Stomach (tissue), 9 donors: Measurements from ENCODE around the gene NUP160. TPM values are rescaled to one million over a fixed set of nuclear protein-coding genes. Genes with fewer than 3 reads are reported as not detected.
"Not testable (repeated sequence)": the region's sequence is repeated elsewhere in the genome, so short reads cannot be mapped to it uniquely, and the experiment has no call there.

ENCODE experiments used
- DNase-seq, 2 donors: peaks; one replicate each; pipeline versions ENCODE4 v3.0.0 to v3.0.0-alpha.2; 2013 to 2019
- H3K27ac ChIP-seq, 5 donors: fragments of 200-600 bp in 4 of 5; sonication (generic) in 4 of 5; one replicate each; pipeline ENCODE4 v1.5.1; 2013 to 2019; ENCODE audit warnings: mild to moderate bottlenecking in 1 of 5, moderate library complexity in 1 of 5
- H3K27me3 ChIP-seq, 3 donors: fragments of 200-600 bp; sonication (generic); one replicate each; pipeline ENCODE4 v1.5.1; 2017 to 2019; ENCODE audit warnings: mixed run types in 1 of 3
- H3K36me3 ChIP-seq, 4 donors: fragments of 200-600 bp; sonication (generic); 1 replicate in 3 of 4; 2 replicates in 1 of 4; pipeline ENCODE4 v1.5.1; 2016 to 2019
- H3K4me1 ChIP-seq, 4 donors: fragments of 200-600 bp; sonication (generic); one replicate each; pipeline ENCODE4 v1.5.1; 2016 to 2019
- H3K4me3 ChIP-seq, 4 donors: fragments of 200-600 bp; sonication (generic) in 3 of 4; one replicate each; pipeline ENCODE4 v1.5.1; 2016 to 2019; ENCODE audit warnings: mild to moderate bottlenecking in 1 of 4
- H3K9me3 ChIP-seq, 4 donors: fragments of 200-600 bp; sonication (generic); one replicate each; pipeline ENCODE4 v1.5.1; 2016 to 2019
- EP300 ChIP-seq: sonication (generic); formaldehyde crosslinking; IDR thresholded peaks from one replicate; pipeline ENCODE4 v1.6.1; 2017; ENCODE audit warnings: antibody characterized with exemption
- POLR2A ChIP-seq, 4 donors: fragments of 450-650 bp; IDR thresholded peaks; one replicate each; pipeline ENCODE4 v1.6.1; 2016; ENCODE audit warnings: antibody characterized with exemption in 4 of 4, control low read depth in 2 of 4, mild to moderate bottlenecking in 1 of 4, moderate library complexity in 1 of 4
- POLR2AphosphoS5 ChIP-seq, 3 donors: sonication (generic); formaldehyde crosslinking; IDR thresholded peaks; one replicate each; pipeline ENCODE4 v1.6.1; 2016; ENCODE audit warnings: antibody characterized with exemption in 3 of 3
- WGBS, 5 donors: extraction: QIAGEN DNeasy Blood & Tissue Kit in 3 of 5; methylation state at CpG; one replicate each; pipeline versions ENCODE4 v1.1.5 to v1.1.7; 2013 to 2018; 5-methylcytosine and 5-hydroxymethylcytosine counted together
- intact Hi-C: fragments of 100-400 bp; cut with DNase I; formaldehyde crosslinking; loops from one replicate; pipeline ENCODE4 v1.15.1; 2023; ENCODE audit warnings: low total_unique reads
- polyA plus RNA-seq, 3 donors: library from polyadenylated mRNA; stranded (reverse); fragments of 200-250 nt; gene quantifications; one replicate each; pipeline ENCODE4 v1.2.3, GENCODE V29; 2013
- total RNA-seq, 5 donors: library from RNA; depleted of rRNA; stranded (reverse); fragments of >200 nt; gene quantifications; one replicate each; pipeline versions ENCODE4 v1.1.0 to v1.2.3, GENCODE V29; 2014 to 2016
- TF ChIP-seq, protein P1 (sequence below), 7 experiments: fragments of 450-650 bp in 4 of 7; fragments of 200-600 bp in 3 of 7; sonication (generic) in 3 of 7; IDR thresholded peaks; one replicate each; pipeline ENCODE4 v1.5.1; 2016 to 2019; ENCODE audit warnings: antibody characterized with exemption in 7 of 7, control low read depth in 2 of 7, mild to moderate bottlenecking in 1 of 7
- donor health status: healthy with polysubstance abuse.
- donor health status: Bipolar disorder and iron deficiency.
- donor health status: healthy.

The NUP160 gene
- total and polyA plus RNA-seq, 8 donors, result 7.9 to 77.5 (median 12.0) TPM

DNA sequence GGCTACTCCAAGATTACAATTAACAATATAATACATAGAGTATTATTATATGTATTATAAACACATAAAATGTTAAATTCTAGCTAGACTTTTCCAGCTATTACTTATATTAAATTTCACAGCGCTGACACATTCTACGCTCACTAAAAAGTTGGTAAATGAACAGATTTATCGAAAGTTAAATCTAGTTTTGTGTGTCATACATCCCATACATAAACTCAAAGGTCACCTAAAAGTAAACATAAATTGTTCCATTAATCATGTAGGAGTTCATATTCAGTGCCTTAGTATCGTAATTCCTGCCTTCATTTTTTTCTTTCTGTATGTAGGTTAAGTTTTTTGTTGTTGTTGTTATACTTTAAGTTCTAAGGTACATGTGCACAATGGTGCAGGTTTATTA, 91.9 kb downstream of the NUP160 start:
- Histone ChIP-seq H3K36me3 (peaks cover 72 to 100% (median 98%) of the 10 kb centered on the region in 4 donors), H3K4me1 (peaks cover 0 to 4% (median 0%) of the 10 kb centered on the region in 4 donors), H3K9me3 (no peaks in the 10 kb centered on the region), H3K27ac (no peak overlapping the region), H3K4me3 (no peak overlapping the region), H3K27me3 (no peaks in the 10 kb centered on the region)
- no peak for DNase-seq
- TF ChIP-seq POLR2AphosphoS5 (IDR thresholded peaks at IDR 0.05) (no peak), POLR2A (IDR thresholded peaks at IDR 0.05) (no peak), EP300 (no peak)
- 82 to 90% (median 86%) methylated on average over 4 of the region's 4 CpGs for WGBS, 5 donors
- intact Hi-C loops, result no loop called here

- no peaks in the 10 kb centered on the region for H3K4me1 ChIP-seq
- DNase-seq, result no peak
- H3K27ac ChIP-seq, result no peak overlapping the region
- 59 to 76% (median 68%) methylated on average over 5 of the region's 5 CpGs for WGBS, 5 donors
- no peak for TF ChIP-seq EP300
- TF ChIP-seq POLR2AphosphoS5 (IDR thresholded peaks at IDR 0.05), result no peak
- no peak for TF ChIP-seq POLR2A (IDR thresholded peaks at IDR 0.05)
- TF ChIP-seq, protein P1, sequence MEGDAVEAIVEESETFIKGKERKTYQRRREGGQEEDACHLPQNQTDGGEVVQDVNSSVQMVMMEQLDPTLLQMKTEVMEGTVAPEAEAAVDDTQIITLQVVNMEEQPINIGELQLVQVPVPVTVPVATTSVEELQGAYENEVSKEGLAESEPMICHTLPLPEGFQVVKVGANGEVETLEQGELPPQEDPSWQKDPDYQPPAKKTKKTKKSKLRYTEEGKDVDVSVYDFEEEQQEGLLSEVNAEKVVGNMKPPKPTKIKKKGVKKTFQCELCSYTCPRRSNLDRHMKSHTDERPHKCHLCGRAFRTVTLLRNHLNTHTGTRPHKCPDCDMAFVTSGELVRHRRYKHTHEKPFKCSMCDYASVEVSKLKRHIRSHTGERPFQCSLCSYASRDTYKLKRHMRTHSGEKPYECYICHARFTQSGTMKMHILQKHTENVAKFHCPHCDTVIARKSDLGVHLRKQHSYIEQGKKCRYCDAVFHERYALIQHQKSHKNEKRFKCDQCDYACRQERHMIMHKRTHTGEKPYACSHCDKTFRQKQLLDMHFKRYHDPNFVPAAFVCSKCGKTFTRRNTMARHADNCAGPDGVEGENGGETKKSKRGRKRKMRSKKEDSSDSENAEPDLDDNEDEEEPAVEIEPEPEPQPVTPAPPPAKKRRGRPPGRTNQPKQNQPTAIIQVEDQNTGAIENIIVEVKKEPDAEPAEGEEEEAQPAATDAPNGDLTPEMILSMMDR (IDR thresholded peaks at IDR 0.05), result no peak
- H3K27me3 ChIP-seq, result no peaks in the 10 kb centered on the region
- H3K36me3 ChIP-seq, result peaks cover 82 to 100% (median 99%) of the 10 kb centered on the region in 4 donors
- no peak overlapping the region for H3K4me3 ChIP-seq
- no peaks in the 10 kb centered on the region for H3K9me3 ChIP-seq
- intact Hi-C loops, result no loop called here
Measured at GRCh38 chr11:47750725-47751124, 97.4 kb downstream of the NUP160 start.

- H3K27ac ChIP-seq, DNase-seq, intact Hi-C loops, H3K9me3 ChIP-seq, H3K4me1 ChIP-seq, H3K4me3 ChIP-seq, H3K27me3 ChIP-seq: not testable (repeated sequence)
- WGBS, 5 donors, result 82 to 96% (median 94%) methylated on average over 7 of the region's 7 CpGs
- H3K36me3 ChIP-seq, result peaks cover 82 to 100% (median 100%) of the 10 kb centered on the region in 4 donors
Measured at GRCh38 chr11:47742494-47742893, 105.7 kb downstream of the NUP160 start.

- H3K9me3 ChIP-seq, H3K27ac ChIP-seq, H3K27me3 ChIP-seq, H3K4me1 ChIP-seq, intact Hi-C loops, H3K4me3 ChIP-seq, DNase-seq: not testable (repeated sequence)
- 68 to 96% (median 85%) methylated on average over 7 of the region's 7 CpGs for WGBS, 5 donors
- H3K36me3 ChIP-seq, result peaks cover 80 to 100% (median 100%) of the 10 kb centered on the region in 4 donors
Measured at GRCh38 chr11:47737817-47738216, 110.3 kb downstream of the NUP160 start.

DNA sequence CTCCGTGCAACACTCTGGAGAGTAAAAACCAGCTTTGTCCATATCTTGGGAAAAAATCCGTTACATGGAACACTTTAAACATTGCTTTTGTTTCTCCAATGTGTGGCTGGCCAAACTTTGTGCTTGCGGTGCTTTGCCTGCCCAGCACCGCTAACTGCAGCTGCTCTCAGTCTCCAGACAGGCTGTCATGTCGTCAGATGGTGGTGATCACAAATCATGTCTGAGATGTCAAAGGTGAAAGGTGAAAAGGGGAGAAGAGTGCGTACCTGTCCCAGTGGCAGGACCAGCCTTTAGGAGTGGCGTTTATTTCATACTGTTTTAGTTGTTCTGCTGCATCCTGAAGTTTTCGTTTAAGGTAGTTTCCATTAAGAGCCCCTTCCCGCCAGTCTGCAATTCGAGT, 115.9 kb downstream of the NUP160 start:
- no peaks in the 10 kb centered on the region for H3K27me3 ChIP-seq
- intact Hi-C loops, result no loop called here
- H3K27ac ChIP-seq, result no peak overlapping the region
- H3K9me3 ChIP-seq, result no peaks in the 10 kb centered on the region
- H3K4me1 ChIP-seq, result no peaks in the 10 kb centered on the region
- WGBS, 5 donors, result 72 to 81% (median 79%) methylated on average over 10 of the region's 10 CpGs
- DNase-seq, result no peak
- TF ChIP-seq EP300, result no peak
- TF ChIP-seq POLR2A (IDR thresholded peaks at IDR 0.05), result no peak
- no peak for TF ChIP-seq POLR2AphosphoS5 (IDR thresholded peaks at IDR 0.05)
- TF ChIP-seq, protein P1 (IDR thresholded peaks at IDR 0.05), result no peak
- peaks cover 92 to 100% (median 100%) of the 10 kb centered on the region in 4 donors for H3K36me3 ChIP-seq
- H3K4me3 ChIP-seq, result no peak overlapping the region

DNA sequence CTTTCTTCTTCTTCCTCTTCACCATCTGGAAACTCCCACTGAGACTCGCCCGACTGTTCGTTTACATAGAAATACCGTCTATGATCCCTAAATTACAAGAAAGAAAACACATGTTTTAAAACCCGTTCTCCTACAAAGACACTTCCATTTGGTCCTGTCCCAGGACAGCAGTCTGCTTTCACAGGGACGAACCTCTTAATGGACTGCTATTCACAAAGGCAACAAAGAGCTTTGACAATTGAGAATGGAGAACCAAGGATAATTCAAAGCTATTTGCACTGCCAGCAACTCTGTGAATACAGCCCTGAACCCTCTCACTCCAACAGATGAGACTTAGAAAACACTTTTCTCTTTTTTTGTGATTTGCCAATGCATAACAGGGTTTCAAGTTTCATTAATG, 116.7 kb downstream of the NUP160 start:
- WGBS, 5 donors, result 51 to 63% (median 55%) methylated on average over 6 of the region's 6 CpGs
- TF ChIP-seq EP300 (no peak), POLR2AphosphoS5 (IDR thresholded peaks at IDR 0.05) (no peak), POLR2A (IDR thresholded peaks at IDR 0.05) (no peak)
- TF ChIP-seq, protein P1 (IDR thresholded peaks at IDR 0.05), result no peak
- Histone ChIP-seq H3K4me1 (no peaks in the 10 kb centered on the region), H3K36me3 (peaks cover 86 to 100% (median 100%) of the 10 kb centered on the region in 4 donors), H3K9me3 (no peaks in the 10 kb centered on the region), H3K4me3 (no peak overlapping the region), H3K27ac (no peak overlapping the region), H3K27me3 (no peaks in the 10 kb centered on the region)
- DNase-seq, result no peak
- intact Hi-C loops, result no loop called here
